K562 (cell line): ENCODE measurements around the gene FES. TPM values are rescaled to one million over a fixed set of nuclear protein-coding genes. Genes with fewer than 3 reads are reported as not detected.

Experiments used
- GTF2A2 ChIP-seq: IDR thresholded peaks from 2 replicates; pipeline ENCODE4 v1.6.1; 2016; ENCODE audit warnings: mild to moderate bottlenecking, missing genetic modification characterization, missing compliant biosample characterization
- GTF2B ChIP-seq: IDR thresholded peaks from 2 replicates; pipeline ENCODE4 v1.6.1; 2011; ENCODE audit not compliant: insufficient read length; ENCODE audit errors: extremely low read depth
- HOMEZ ChIP-seq: fragments of 250-450 bp; sonication (Bioruptor Pico); IDR thresholded peaks from 2 replicates; pipeline ENCODE4 v1.4.0; 2020; ENCODE audit warnings: mild to moderate bottlenecking, moderate library complexity
- KLF6 ChIP-seq: fragments of 250-450 bp; sonication (Bioruptor Pico); IDR thresholded peaks from 2 replicates; pipeline ENCODE4 v1.4.0; 2020; ENCODE audit warnings: mild to moderate bottlenecking, moderate library complexity, borderline replicate concordance
- MAZ ChIP-seq, 2 experiments: fragments of 450-650 bp in 1 of 2; sonication (generic) in 1 of 2; formaldehyde crosslinking; IDR thresholded peaks in 1 of 2; conservative IDR thresholded peaks in 1 of 2; 2 replicates each; pipeline versions ENCODE4 v1.4.0 to v1.5.0; 2020; ENCODE audit warnings: mild to moderate bottlenecking in 1 of 2, missing genetic modification reagents in 1 of 2
- MXD1 ChIP-seq: fragments of 250-450 bp; sonication (Bioruptor Pico); IDR thresholded peaks from 2 replicates; pipeline ENCODE4 v1.8.0; 2021; ENCODE audit warnings: borderline replicate concordance, mild to moderate bottlenecking, moderate library complexity; ENCODE audit not compliant: poor library complexity, severe bottlenecking
- NCOA4 ChIP-seq: fragments of 450-650 bp; IDR thresholded peaks from 2 replicates; pipeline ENCODE4 v1.6.1; 2018; ENCODE audit warnings: mild to moderate bottlenecking; ENCODE audit not compliant: partially characterized antibody
- PHF20 ChIP-seq: fragments of 450-650 bp; IDR thresholded peaks from 2 replicates; pipeline ENCODE4 v1.6.1; 2018; ENCODE audit not compliant: partially characterized antibody
- PREB ChIP-seq: sonication (generic); formaldehyde crosslinking; IDR thresholded peaks from 2 replicates; pipeline ENCODE4 v1.8.1; 2023; ENCODE audit warnings: mild to moderate bottlenecking, missing genetic modification reagents
- RBM34 ChIP-seq: fragments of 200-400 bp; formaldehyde crosslinking; IDR thresholded peaks from 2 replicates; pipeline ENCODE4 v1.6.1; 2018; ENCODE audit warnings: low read length, borderline replicate concordance; ENCODE audit not compliant: insufficient read depth
- SFPQ ChIP-seq: fragments of 200-400 bp; formaldehyde crosslinking; IDR thresholded peaks from 2 replicates; pipeline ENCODE4 v1.6.1; 2017; ENCODE audit warnings: mild to moderate bottlenecking, low read depth, low read length, moderate library complexity
- SMAD4 ChIP-seq: fragments of 250-450 bp; sonication (Bioruptor Pico); conservative IDR thresholded peaks from 2 replicates; pipeline ENCODE4 v1.8.0; 2021; ENCODE audit warnings: inconsistent platforms, mild to moderate bottlenecking, moderate library complexity
- UBTF ChIP-seq, 2 experiments: IDR thresholded peaks; 2 replicates each; pipeline ENCODE4 v1.6.1; 2012; ENCODE audit warnings: improper control_type of control experiment in 2 of 2, low read depth in 2 of 2, low read length in 2 of 2, borderline replicate concordance in 1 of 2
- ZFX ChIP-seq: sonication (generic); formaldehyde crosslinking; IDR thresholded peaks from 2 replicates; pipeline ENCODE4 v1.8.0; 2022; ENCODE audit warnings: mild to moderate bottlenecking, missing genetic modification reagents, moderate library complexity
- ZNF431 ChIP-seq: sonication (generic); formaldehyde crosslinking; IDR thresholded peaks from 2 replicates; pipeline ENCODE4 v1.8.0; 2022; ENCODE audit warnings: mild to moderate bottlenecking, missing genetic modification reagents
- ZNF695 ChIP-seq: fragments of 450-650 bp; formaldehyde crosslinking; IDR thresholded peaks from 2 replicates; pipeline ENCODE4 v1.4.0; 2020; ENCODE audit warnings: mild to moderate bottlenecking, moderate library complexity
- polyA plus RNA-seq, 8 experiments: library from polyadenylated mRNA; depleted of rRNA in 4 of 8; stranded (reverse) in 5 of 8; unstranded in 3 of 8; fragments of >200 nt; fragmentation: Nextera tagmentation in 2 of 8; fragmentation: Illumina TruSeq in 1 of 8; extraction: Ambion mirVana in 2 of 8; extraction: Trizol in 1 of 8; gene quantifications; 2 replicates each; pipeline versions ENCODE4 v1.2.1 to v1.2.3, GENCODE V29; 2011 to 2014; ENCODE audit warnings: inconsistent platforms in 1 of 8, missing spikeins in 1 of 8
- total RNA-seq, 7 experiments: library from RNA; depleted of rRNA in 6 of 7; stranded (reverse); fragments of >200 nt in 6 of 7; fragmentation: Illumina TruSeq in 2 of 7; extraction: Trizol in 2 of 7; gene quantifications; 2 replicates each; pipeline versions ENCODE4 v1.2.1 to v1.2.3, GENCODE V29; 2011 to 2021; ENCODE audit warnings: low replicate concordance in 1 of 7

The FES gene
- total and polyA plus RNA-seq, 9 of the 15 experiments (the other 6 are each of a cell fraction or from before 2014, with no cell fraction given) = 0.38 to 2.6 (median 0.82) TPM

GRCh38 chr15:90871716-90872485 is 12.4 kb upstream of the FES start (continued):
- TF ChIP-seq MAZ (CRISPR knock-in tag; conservative IDR thresholded peaks at IDR 0.05 in 1 of 2, IDR thresholded peaks at IDR 0.05 in 1 of 2) (peak in 1 of 2 experiments; percentile 31; a peak in 1 of 4 replicates), GTF2A2 (tag) (no peak), HOMEZ (no peak), UBTF (IDR thresholded peaks at IDR 0.05; ENCODE audit: borderline replicate concordance in 1 of 2, low read depth in 2 of 2, low read length in 2 of 2) (peak in 1 of 2 experiments; percentile 54; a peak in 1 of 4 replicates), KLF6 (CRISPR knock-in tag) (no peak), PREB (CRISPR knock-in tag) (no peak), ZNF695 (CRISPR knock-in tag) (no peak), ZFX (peak; percentile 39; the same call in 1 of the 2 replicates), MXD1 (no peak), PHF20 (no peak), RBM34 (no peak), SFPQ (no peak), ZNF431 (CRISPR knock-in tag) (0 out of 2 replicates have a peak, but pooled peaks have one; percentile 20), GTF2B (no peak), SMAD4 (no peak), NCOA4 (no peak)
